ENCODE data around the gene UBE2S. TPM values are rescaled to one million over a fixed set of nuclear protein-coding genes. Genes with fewer than 3 reads are reported as not detected.

UBE2S gene
- total and polyA plus RNA-seq, 10 of the 15 experiments (the other 5 are each of a cell fraction or from before 2014, with no cell fraction given), result 2.3 to 640 (median 127) TPM

DNA sequence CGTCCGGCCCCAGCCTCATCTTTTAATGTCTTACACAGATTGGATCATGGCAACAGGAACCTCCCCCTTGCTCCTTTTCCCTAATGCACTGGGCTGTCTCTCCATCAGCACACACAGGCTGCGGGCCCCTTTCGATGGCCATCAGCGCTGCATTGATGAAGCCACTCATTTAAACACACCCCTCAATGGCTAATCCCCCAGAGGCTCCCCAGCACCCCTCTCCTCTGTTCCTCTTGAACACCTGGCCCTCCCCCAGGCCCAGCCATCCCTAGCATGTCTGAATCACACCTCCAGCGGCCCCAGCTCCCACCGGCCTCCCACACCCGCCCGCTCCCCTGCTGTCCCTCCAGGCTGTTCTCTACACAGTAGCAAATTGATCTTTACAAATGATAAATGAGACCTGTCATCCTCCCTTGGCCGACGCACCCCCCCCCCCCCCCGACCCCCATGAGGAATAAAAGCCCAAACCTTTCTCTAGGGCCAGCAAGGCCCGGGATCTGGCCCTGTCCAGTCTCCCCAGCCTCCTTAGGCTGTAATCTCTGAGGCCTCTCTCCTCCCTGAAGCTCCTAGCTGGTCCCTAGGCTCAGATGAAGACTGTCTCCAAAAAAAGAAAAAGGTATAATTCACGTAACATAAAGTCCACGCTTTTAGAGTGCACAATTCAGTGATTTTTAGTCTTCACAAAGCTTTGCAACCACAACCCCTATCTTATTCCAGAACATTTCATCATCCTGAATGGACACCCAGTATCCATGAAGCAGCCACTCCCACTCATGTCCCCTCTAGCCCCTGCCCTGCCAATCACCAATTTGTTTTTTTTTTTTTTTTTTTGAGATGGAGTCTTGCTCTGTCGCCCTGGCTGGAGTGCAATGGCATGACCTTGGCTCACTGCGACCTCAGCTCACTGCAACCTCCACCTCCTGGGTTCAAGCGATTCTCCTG is 14.5 kb downstream of the UBE2S start:
- H2AFZ ChIP-seq (ENCODE audit: control insufficient read depth, low read depth, low read length), result no peak overlapping the region
- no peaks in the 10 kb centered on the region for H3K27me3 ChIP-seq (replicated peaks in 1 of 2; ENCODE audit: control insufficient read depth in 2 of 2, insufficient read depth in 2 of 2, low read length in 1 of 2)
- 83% methylated on average over 16 of the region's 18 CpGs for WGBS (ENCODE audit: insufficient coverage, insufficient replicate concordance, low lambda C conversion rate, missing lambda C conversion rate)
- SMC1A ChIA-PET (ENCODE audit: uncharacterized antibody, unreplicated experiment), result no interaction called here
- TF ChIP-seq WRNIP1 (IDR thresholded peaks at IDR 0.05; ENCODE audit: borderline replicate concordance, low read depth, low read length) (no peak), KLF5 (IDR thresholded peaks at IDR 0.05; ENCODE audit: partially characterized antibody) (no peak), TCF12 (IDR thresholded peaks at IDR 0.05; ENCODE audit: low read depth, low read length) (no peak), RFX5 (IDR thresholded peaks at IDR 0.05; ENCODE audit: low read depth, low read length) (no peak)
- TF ChIP-seq, protein P1, sequence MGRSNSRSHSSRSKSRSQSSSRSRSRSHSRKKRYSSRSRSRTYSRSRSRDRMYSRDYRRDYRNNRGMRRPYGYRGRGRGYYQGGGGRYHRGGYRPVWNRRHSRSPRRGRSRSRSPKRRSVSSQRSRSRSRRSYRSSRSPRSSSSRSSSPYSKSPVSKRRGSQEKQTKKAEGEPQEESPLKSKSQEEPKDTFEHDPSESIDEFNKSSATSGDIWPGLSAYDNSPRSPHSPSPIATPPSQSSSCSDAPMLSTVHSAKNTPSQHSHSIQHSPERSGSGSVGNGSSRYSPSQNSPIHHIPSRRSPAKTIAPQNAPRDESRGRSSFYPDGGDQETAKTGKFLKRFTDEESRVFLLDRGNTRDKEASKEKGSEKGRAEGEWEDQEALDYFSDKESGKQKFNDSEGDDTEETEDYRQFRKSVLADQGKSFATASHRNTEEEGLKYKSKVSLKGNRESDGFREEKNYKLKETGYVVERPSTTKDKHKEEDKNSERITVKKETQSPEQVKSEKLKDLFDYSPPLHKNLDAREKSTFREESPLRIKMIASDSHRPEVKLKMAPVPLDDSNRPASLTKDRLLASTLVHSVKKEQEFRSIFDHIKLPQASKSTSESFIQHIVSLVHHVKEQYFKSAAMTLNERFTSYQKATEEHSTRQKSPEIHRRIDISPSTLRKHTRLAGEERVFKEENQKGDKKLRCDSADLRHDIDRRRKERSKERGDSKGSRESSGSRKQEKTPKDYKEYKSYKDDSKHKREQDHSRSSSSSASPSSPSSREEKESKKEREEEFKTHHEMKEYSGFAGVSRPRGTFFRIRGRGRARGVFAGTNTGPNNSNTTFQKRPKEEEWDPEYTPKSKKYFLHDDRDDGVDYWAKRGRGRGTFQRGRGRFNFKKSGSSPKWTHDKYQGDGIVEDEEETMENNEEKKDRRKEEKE (IDR thresholded peaks at IDR 0.05), result no peak
- TF ChIP-seq, protein P2, sequence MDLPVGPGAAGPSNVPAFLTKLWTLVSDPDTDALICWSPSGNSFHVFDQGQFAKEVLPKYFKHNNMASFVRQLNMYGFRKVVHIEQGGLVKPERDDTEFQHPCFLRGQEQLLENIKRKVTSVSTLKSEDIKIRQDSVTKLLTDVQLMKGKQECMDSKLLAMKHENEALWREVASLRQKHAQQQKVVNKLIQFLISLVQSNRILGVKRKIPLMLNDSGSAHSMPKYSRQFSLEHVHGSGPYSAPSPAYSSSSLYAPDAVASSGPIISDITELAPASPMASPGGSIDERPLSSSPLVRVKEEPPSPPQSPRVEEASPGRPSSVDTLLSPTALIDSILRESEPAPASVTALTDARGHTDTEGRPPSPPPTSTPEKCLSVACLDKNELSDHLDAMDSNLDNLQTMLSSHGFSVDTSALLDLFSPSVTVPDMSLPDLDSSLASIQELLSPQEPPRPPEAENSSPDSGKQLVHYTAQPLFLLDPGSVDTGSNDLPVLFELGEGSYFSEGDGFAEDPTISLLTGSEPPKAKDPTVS (IDR thresholded peaks at IDR 0.05; ENCODE audit: low read depth, low read length), result no peak
- no peak overlapping the region for H3K4me2 ChIP-seq (ENCODE audit: control insufficient read depth, insufficient read depth)
- H3K27ac ChIP-seq (ENCODE audit: control insufficient read depth, insufficient read depth), result no peak overlapping the region
- no peak for ATAC-seq
- peaks cover 9% of the 10 kb centered on the region for H3K79me2 ChIP-seq (ENCODE audit: control insufficient read depth, insufficient read depth, low read length)
- intact Hi-C loops (cut with micrococcal nuclease; ENCODE audit: unreplicated experiment) (no loop called here), in situ Hi-C loops (cut with MboI) (no loop called here)
- POLR2A ChIA-PET, result interaction anchor here (0.5 kb wide), 2 partner anchors 431 to 746 kb away, joined by 3 to 7 read pairs; no protein-coding TSS in a partner anchor
- no peak overlapping the region for H3K9ac ChIP-seq (ENCODE audit: control insufficient read depth, insufficient read depth, low read length)
- DNase-seq (ENCODE audit: low read depth, low spot score), result no peak
- BruUV-seq (replicated peaks), result no TSS peak
- CTCF ChIA-PET, result interaction anchor here (0.6 kb wide), 1 partner anchor 92 kb away, joined by 3 read pairs; no protein-coding TSS in a partner anchor
- FAIRE-seq, result no peak
- no peak overlapping the region for H3K4me3 ChIP-seq
- peaks cover 3% of the 10 kb centered on the region for H4K20me1 ChIP-seq (ENCODE audit: control insufficient read depth, insufficient read depth)
- peaks cover 10% of the 10 kb centered on the region for H3K4me1 ChIP-seq (ENCODE audit: control insufficient read depth, insufficient read depth, low read length)
- peaks cover 12 to 15% of the 10 kb centered on the region in 2 experiments; a peak in 3 of 4 replicates for H3K36me3 ChIP-seq (ENCODE audit: control insufficient read depth in 2 of 2, insufficient read depth in 2 of 2, low read length in 1 of 2)
- H3K9me3 ChIP-seq (replicated peaks; ENCODE audit: control insufficient read depth, insufficient read depth, low read length), result no peaks in the 10 kb centered on the region
- RAD21 ChIA-PET (ENCODE audit: unreplicated experiment), result no interaction called here
